ENCODE measurements around the gene PFDN1.
A peak's percentile ranks its signal among the peaks of the same experiment; 100 is the strongest.

DNA sequence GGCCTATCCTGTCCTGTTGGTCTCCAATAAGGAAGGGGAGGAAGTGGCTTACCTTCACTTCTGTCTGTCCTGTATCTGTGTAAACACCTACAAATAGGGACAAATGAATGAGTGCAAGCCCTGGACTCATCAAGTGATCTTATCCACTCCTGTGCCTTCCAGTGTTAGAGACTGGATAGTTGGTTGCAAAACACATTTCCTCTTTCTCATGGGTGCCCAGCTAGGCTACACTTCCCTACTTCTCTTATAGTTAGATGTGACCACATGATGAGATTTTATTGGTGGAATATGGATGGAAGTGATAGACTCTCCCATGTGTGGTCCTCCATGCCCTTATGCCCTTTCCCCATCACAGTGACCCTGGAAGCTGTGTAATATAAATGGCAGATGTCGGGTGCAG lies 16.9 kb upstream of the PFDN1 start:
- no peak for TF ChIP-seq CTCF (IDR thresholded peaks at IDR 0.05 in 8 of 11, conservative IDR thresholded peaks at IDR 0.05 in 3 of 11)
- no peak for TF ChIP-seq POLR2A (IDR thresholded peaks at IDR 0.05)
- peak in 1 of 3 donors; percentile 40 for TF ChIP-seq POLR2AphosphoS5 (IDR thresholded peaks at IDR 0.05)

All from spleen (tissue), 7 donors.